Mucosa of rectum (tissue), 2 donors: ENCODE measurements around the gene SERTAD3.
A peak's percentile ranks its signal among the peaks of the same experiment; 100 is the strongest.
"Not testable (repeated sequence)": the region's sequence is repeated elsewhere in the genome, so short reads cannot be mapped to it uniquely, and the experiment has no call there.

ENCODE experiments used
- H3K27ac ChIP-seq, 2 donors: one replicate each; pipeline ENCODE4 v1.7.0; 2013; ENCODE audit warnings: inconsistent platforms in 2 of 2, low read depth in 2 of 2, low read length in 2 of 2
- H3K27me3 ChIP-seq, 2 donors: one replicate each; pipeline ENCODE4 v1.7.0; 2013; ENCODE audit warnings: low read length in 2 of 2; ENCODE audit not compliant: control insufficient read depth in 2 of 2, insufficient read depth in 2 of 2
- H3K36me3 ChIP-seq, 2 donors: one replicate each; pipeline ENCODE4 v1.7.0; 2013; ENCODE audit warnings: low read length in 2 of 2; ENCODE audit not compliant: control insufficient read depth in 2 of 2, insufficient read depth in 2 of 2
- H3K4me1 ChIP-seq, 2 donors: one replicate each; pipeline ENCODE4 v1.7.0; 2013; ENCODE audit warnings: low read length in 2 of 2, mild to moderate bottlenecking in 1 of 2; ENCODE audit not compliant: control insufficient read depth in 2 of 2, insufficient read depth in 2 of 2
- H3K4me3 ChIP-seq, 2 donors: one replicate each; pipeline ENCODE4 v1.7.0; 2013; ENCODE audit warnings: low read length in 2 of 2
- H3K9ac ChIP-seq, 2 donors: one replicate each; pipeline ENCODE4 v1.7.0; 2013; ENCODE audit warnings: low read length in 2 of 2, low read depth in 1 of 2, mild to moderate bottlenecking in 1 of 2
- H3K9me3 ChIP-seq, 2 donors: one replicate each; pipeline ENCODE4 v1.7.0; 2013; ENCODE audit warnings: low read length in 2 of 2; ENCODE audit not compliant: control insufficient read depth in 2 of 2
- donor health status: healthy.
- donor health status: Normal muscosa, but diverticular disease.

SERTAD3 gene

GRCh38 chr19:40444825-40445312 is 734 bp upstream of the SERTAD3 start:
- H3K9ac ChIP-seq, result peak overlapping the region; percentile 78 to 98
- peak overlapping the region; percentile 97 to 99 for H3K27ac ChIP-seq
- H3K36me3 ChIP-seq, result peaks cover 27 to 29% of the 10 kb centered on the region in 2 donors
- peak overlapping the region; percentile 81 to 92 for H3K4me3 ChIP-seq
- no peaks in the 10 kb centered on the region for H3K9me3 ChIP-seq
- H3K4me1 ChIP-seq, result peaks cover 10 to 22% of the 10 kb centered on the region in 2 donors
- H3K27me3 ChIP-seq, result no peaks in the 10 kb centered on the region

DNA sequence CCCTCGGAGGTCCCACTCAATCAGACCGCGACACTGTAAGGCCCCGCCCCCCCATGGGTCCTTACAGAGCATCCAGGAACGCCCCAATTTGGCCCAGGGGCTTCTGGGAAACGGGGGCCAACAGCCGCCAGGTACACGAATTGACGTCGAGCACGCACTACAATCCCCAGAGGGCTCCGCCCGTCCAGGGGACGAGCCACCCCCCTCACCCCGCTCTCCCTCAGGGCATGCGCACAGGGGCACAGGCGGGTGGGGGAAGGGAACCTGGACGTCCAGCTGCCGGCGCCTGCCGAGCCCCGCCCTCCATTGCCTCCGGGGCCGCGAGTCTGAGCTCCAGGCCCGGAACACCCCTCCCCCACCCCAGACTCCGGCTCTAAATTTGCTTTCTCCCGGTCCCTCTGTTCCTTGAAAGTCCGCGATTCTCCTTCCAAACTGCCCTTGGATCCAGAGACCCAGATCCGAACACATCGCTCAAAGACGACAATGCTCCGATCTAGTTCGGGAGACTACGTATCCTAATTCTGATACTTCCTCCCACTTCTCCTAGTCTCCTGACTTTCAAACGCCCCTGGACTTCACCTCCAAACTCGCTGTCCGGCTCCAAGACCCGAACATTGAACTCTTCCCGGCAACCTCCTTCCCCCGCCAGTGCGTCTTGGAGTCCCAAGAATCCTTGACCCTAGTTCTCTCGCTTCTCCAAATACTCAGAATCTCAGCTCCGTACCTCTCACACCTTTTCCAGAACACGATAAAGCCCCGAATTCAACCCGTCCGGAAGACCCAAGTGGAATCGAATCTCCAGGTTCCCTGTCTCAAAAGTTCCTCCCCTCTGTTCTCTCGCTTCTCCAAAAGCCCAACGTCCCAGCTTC is 770 bp downstream of the SERTAD3 start:
- peaks cover 10 to 22% of the 10 kb centered on the region in 2 donors for H3K4me1 ChIP-seq
- H3K4me3 ChIP-seq, result peak overlapping the region; percentile 89 to 92
- peak overlapping the region; percentile 98 to 100 for H3K9ac ChIP-seq
- no peaks in the 10 kb centered on the region for H3K9me3 ChIP-seq
- no peaks in the 10 kb centered on the region for H3K27me3 ChIP-seq
- H3K36me3 ChIP-seq, result peaks cover 23 to 26% of the 10 kb centered on the region in 2 donors
- peak overlapping the region; percentile 97 to 99 for H3K27ac ChIP-seq

DNA sequence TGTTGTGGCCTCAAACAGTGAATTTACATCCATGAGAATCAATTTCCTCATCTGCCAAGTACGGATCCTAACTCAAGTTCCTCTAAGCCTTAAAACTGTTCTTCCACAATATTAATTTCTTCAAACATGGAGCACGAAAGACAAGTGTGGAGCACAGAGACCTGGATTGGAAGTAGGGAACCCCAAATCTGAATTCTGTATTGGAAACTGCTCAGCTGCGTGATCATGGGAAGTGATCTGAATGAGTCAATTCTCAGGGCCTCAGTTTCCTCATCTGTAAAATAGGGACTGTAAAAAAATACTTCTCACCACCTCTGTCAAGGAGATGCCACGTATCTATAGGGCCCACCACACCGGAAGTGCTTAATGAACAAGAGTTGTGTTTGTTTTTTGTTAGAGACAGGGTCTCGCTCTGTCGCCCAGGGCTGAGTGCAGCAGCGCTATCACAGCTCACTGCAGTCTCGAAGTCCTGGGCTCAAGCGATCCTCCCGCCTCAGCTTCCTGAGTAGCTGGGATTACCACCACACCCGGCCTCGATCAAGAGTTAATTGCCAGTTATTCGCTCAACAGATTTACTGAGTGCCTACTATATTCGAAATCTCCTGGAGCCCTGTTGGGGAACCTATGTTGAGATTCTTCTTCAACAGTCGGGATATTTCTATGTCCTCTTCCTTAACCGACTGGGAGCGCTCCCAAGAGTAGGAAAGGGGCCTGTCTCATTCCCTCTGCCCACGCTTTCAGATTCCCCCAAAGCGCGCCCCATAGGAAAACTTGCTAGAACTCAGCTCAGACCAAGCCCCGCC is 1.6 kb downstream of the SERTAD3 start:
- peak overlapping the region; percentile 77 to 97 for H3K27ac ChIP-seq
- H3K36me3 ChIP-seq, result peaks cover 17 to 18% of the 10 kb centered on the region in 2 donors
- no peaks in the 10 kb centered on the region for H3K9me3 ChIP-seq
- H3K27me3 ChIP-seq, result no peaks in the 10 kb centered on the region
- peaks cover 10 to 22% of the 10 kb centered on the region in 2 donors for H3K4me1 ChIP-seq
- peak overlapping the region; percentile 68 to 76 for H3K9ac ChIP-seq
- H3K4me3 ChIP-seq, result peak overlapping the region; percentile 59 to 82

- no peaks in the 10 kb centered on the region for H3K27me3 ChIP-seq
- no peak overlapping the region for H3K27ac ChIP-seq
- H3K4me3 ChIP-seq, result peak overlapping the region in 1 of 2 donors; percentile 59
- peaks cover 17 to 18% of the 10 kb centered on the region in 2 donors for H3K36me3 ChIP-seq
- H3K9ac ChIP-seq, result no peak overlapping the region
- no peaks in the 10 kb centered on the region for H3K9me3 ChIP-seq
- H3K4me1 ChIP-seq, result peaks cover 10 to 22% of the 10 kb centered on the region in 2 donors
These were observed 2.3 kb downstream of the SERTAD3 start for GRCh38 chr19:40441719-40442253.

DNA sequence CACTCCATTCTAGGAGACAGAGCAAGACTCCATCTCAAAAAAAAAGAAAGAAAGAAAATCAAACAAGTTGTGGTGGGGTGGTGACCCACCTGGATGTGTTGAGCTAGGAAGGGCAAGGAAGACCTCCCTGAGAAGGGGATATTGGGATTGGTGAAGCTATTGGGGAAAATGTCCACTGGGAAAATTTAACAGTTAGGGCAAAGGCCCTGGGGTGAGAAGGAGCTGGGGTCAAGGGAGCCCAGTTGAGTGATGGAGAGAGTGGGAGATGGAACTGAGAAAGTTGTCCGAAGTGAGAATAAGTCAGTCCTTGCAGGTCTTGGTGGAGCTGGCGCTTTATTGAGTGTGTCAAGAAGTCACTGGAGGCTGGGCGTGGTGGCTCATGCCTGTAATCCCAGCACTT is 5.9 kb downstream of the SERTAD3 start:
- H3K9ac ChIP-seq, result no peak overlapping the region
- H3K4me3 ChIP-seq, result no peak overlapping the region
- peaks cover 13 to 22% of the 10 kb centered on the region in 2 donors for H3K4me1 ChIP-seq
- H3K9me3 ChIP-seq, result no peaks in the 10 kb centered on the region
- H3K27ac ChIP-seq, result no peak overlapping the region
- peaks cover 17 to 18% of the 10 kb centered on the region in 2 donors for H3K36me3 ChIP-seq
- H3K27me3 ChIP-seq, result no peaks in the 10 kb centered on the region

DNA sequence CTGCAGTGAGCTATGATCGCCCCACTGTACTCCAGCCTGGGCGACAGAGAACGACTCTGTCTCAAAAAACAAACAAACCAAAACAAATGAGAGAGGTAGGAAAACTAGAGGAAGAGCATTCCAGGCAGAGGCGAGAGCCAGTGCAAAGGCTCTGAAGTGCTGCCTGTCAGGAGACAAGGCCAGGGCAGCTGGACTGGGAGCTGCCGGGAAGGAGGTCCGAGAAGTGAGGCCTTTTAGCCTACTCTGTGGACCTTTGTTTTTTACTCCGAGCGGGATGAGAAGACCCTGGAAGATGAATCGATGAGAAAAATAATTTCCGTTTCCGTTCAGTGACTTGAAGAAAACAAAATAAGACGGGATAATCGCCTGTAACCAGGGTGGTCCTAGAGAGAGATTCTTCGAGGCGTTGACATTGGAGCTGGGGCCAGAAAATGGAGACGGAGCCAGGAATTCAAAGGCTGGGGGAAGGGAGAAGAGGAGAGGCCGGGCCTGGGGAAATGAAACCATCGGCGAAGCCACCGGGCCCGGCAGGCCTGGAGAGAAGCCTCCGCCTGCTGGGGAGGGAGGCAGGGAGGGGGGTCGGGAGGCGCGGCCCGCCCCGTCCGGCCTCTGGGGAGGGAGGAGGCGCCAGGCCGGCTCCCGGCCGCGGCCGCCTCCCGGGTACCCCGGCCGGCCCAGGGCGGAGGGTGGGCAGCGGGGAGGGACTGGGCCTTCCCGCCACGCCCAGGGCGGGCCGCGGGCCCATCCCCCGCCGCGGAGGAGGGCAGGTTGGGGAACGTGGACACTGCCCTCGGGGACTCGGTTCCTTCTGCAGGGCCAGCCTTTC is 10.5 kb downstream of the SERTAD3 start:
- Histone ChIP-seq H3K4me3 (peak overlapping the region; percentile 71 to 85), H3K27ac (peak overlapping the region; percentile 98), H3K27me3 (no peaks in the 10 kb centered on the region), H3K9me3 (no peaks in the 10 kb centered on the region), H3K4me1 (peaks cover 3 to 15% of the 10 kb centered on the region in 2 donors), H3K36me3 (no peaks in the 10 kb centered on the region), H3K9ac (peak overlapping the region; percentile 97 to 98)

GRCh38 chr19:40432760-40433159 is 11.4 kb downstream of the SERTAD3 start:
- not testable (repeated sequence) for H3K27me3 ChIP-seq, H3K9me3 ChIP-seq, H3K36me3 ChIP-seq
- Histone ChIP-seq H3K4me1 (peaks cover 3 to 15% of the 10 kb centered on the region in 2 donors), H3K4me3 (peak overlapping the region; percentile 71 to 85), H3K9ac (peak overlapping the region; percentile 97 to 98), H3K27ac (peak overlapping the region; percentile 98)

DNA sequence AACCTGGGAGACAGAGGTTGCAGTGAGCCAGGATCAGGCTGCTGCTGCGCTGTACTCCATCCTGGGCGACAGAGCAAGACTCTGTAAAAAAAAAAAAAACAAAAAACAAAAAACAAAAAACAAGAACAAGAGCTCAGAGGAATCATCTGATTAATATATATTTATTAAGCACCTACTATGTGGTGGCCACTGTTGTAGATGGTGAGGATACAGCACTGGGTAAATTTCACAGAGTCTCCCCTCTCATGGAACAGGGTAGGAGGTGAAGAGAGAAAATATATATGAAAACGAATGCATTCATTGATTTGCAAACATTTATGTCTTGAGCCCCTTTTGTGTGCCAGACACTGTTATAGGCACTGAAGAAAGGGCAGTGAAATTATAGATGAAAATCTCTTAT is 12.4 kb downstream of the SERTAD3 start:
- Histone ChIP-seq H3K36me3 (no peaks in the 10 kb centered on the region), H3K27me3 (no peaks in the 10 kb centered on the region), H3K9ac (no peak overlapping the region), H3K9me3 (no peaks in the 10 kb centered on the region), H3K4me3 (no peak overlapping the region), H3K4me1 (peaks cover 3 to 15% of the 10 kb centered on the region in 2 donors), H3K27ac (no peak overlapping the region)

DNA sequence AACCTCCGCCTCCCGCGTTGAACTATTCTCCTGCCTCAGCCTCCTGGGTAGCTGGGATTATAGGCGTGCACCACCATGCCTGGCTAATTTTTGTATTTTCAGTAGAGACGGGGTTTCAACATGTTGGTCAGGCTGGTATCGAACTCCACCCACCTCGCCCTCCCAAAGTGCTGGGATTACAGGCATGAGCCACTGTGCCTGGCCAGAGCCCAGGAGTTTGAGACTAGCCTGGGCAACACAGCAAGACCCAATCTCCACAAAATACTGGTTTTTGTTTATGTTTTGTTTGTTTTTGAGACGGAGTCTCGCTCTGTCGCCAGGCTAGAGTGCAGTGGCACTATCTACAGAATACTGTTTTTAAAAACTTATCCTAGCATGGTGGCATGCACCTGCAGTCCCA is 13.9 kb downstream of the SERTAD3 start:
- not testable (repeated sequence) for H3K27me3 ChIP-seq, H3K9ac ChIP-seq, H3K27ac ChIP-seq, H3K4me3 ChIP-seq, H3K9me3 ChIP-seq, H3K36me3 ChIP-seq
- peaks cover 8 to 18% of the 10 kb centered on the region in 2 donors for H3K4me1 ChIP-seq
